ENCODE measurements around the gene TRMT2A. TPM values are rescaled to one million over a fixed set of nuclear protein-coding genes. Genes with fewer than 3 reads are reported as not detected.

The TRMT2A gene
- total RNA-seq, 5 donors from 2014 or later (not counting 1 experiment from before 2014, with no cell fraction given) = 87.6 to 136 (median 123) TPM

DNA sequence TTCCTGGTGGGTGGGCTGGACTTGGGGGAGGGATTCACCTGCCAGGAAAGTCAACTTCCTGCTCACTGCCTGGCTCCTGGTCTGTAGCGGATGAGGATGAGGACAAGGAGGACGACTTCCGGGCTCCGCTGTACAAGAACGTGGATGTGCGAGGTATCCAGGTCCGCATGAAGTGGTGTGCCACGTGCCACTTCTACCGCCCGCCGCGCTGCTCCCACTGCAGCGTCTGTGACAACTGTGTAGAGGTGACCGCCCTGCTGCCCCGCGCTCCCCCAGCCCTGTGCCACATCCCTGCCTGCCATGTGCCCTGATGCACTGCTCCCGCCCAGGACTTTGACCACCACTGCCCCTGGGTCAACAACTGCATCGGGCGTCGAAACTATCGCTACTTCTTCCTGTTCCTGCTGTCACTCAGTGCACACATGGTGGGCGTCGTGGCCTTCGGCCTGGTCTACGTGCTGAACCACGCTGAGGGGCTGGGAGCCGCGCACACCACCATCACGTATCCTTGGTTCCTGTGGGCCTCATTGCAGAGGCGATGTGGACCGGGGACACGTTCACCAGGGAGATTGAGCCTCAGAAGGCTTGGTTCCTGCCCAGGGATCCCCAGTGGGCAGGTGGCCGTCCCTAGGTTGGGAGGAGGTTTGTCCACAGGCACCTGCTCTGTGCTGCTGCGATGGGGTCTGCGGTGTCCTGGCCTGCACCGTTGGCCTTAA lies 22.5 kb upstream of the TRMT2A start:
- WGBS (ENCODE audit: insufficient coverage) = 95% methylated on average over 31 of the region's 36 CpGs
- Histone ChIP-seq H3K9me3 (no peaks in the 10 kb centered on the region), H3K36me3 (ENCODE audit: control insufficient read depth in 2 of 2, extremely low read depth in 1 of 2, insufficient read depth in 1 of 2, low read length in 1 of 2) (peaks cover 8 to 13% of the 10 kb centered on the region in 2 donors), H3K4me1 (ENCODE audit: control insufficient read depth in 1 of 2, extremely low read depth in 1 of 2, insufficient read depth in 2 of 2, low read length in 2 of 2) (peaks cover 0 to 34% of the 10 kb centered on the region in 2 experiments), H3K4me3 (ENCODE audit: control insufficient read depth in 1 of 2, extremely low read depth in 1 of 2, low read length in 1 of 2) (no peak overlapping the region), H3K27me3 (replicated peaks in 1 of 2; ENCODE audit: control insufficient read depth in 2 of 2, extremely low read depth in 1 of 2, insufficient read depth in 2 of 2, low read length in 1 of 2) (no peaks in the 10 kb centered on the region), H3K27ac (ENCODE audit: low read length) (no peak overlapping the region)
- CTCF ChIA-PET = no interaction called here
- H3K4me1 Mint-ChIP-seq = peaks cover 8 to 26% (median 20%) of the 10 kb centered on the region in 3 donors
- peaks cover 2% of the 10 kb centered on the region for H3K36me3 Mint-ChIP-seq
- no peaks in the 10 kb centered on the region for H3K27me3 Mint-ChIP-seq
- DNase-seq = no peak
- no peak overlapping the region for H3K4me3 Mint-ChIP-seq
- POLR2A ChIA-PET = no interaction called here
- ATAC-seq (replicated peaks in 1 of 4) = no peak
- H3K27ac Mint-ChIP-seq = no peak overlapping the region
- H3K9me3 Mint-ChIP-seq = no peaks in the 10 kb centered on the region

DNA sequence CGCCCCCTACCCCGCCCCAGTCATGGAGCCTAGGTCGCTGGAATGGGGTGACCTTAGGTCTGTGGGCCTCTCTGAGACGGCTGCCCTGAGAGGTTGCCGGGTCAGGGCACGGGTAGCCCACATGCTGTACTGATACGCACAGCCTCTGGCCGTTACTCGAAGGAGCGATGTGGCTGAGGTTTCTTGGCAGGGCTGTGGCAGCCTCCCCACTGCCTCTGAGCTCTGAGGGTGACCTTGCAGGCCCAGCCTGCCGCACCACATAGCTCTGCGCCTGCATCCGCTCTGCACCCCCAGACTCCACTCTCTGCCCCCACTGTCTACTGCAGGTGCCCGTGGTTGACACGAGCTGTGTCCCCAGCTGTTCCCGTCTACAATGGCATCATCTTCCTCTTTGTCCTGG lies 21.8 kb upstream of the TRMT2A start:
- POLR2A ChIA-PET = no interaction called here

DNA sequence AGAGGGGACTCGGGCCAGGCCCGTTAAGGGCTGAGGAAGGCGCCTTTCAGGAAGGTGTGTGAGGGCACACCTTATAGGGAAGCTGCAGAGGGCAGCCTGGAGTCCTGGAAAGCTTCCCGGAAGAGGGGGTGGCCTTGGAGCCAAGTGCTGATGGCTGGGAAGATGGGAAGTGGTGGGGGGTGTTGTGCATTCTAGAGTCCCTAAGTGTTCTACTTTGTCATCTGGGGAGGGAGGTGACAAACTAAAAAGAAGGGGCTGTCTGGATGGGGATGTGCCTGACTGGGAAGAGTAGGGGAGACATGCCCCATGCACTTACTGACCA lies 21.4 kb upstream of the TRMT2A start:
- ATAC-seq (replicated peaks in 1 of 4) (no peak), DNase-seq (no peak)
- Mint-ChIP-seq H3K27me3 (no peaks in the 10 kb centered on the region), H3K27ac (no peak overlapping the region), H3K36me3 (no peaks in the 10 kb centered on the region), H3K9me3 (no peaks in the 10 kb centered on the region), H3K4me3 (no peak overlapping the region), H3K4me1 (peaks cover 20 to 37% (median 31%) of the 10 kb centered on the region in 3 donors)
- POLR2A ChIA-PET = no interaction called here
- Histone ChIP-seq H3K27ac (ENCODE audit: low read length) (no peak overlapping the region), H3K27me3 (replicated peaks in 1 of 2; ENCODE audit: control insufficient read depth in 2 of 2, extremely low read depth in 1 of 2, insufficient read depth in 2 of 2, low read length in 1 of 2) (no peaks in the 10 kb centered on the region), H3K4me1 (ENCODE audit: control insufficient read depth in 1 of 2, extremely low read depth in 1 of 2, insufficient read depth in 2 of 2, low read length in 2 of 2) (peaks cover 2 to 45% of the 10 kb centered on the region in 2 experiments), H3K9me3 (no peaks in the 10 kb centered on the region), H3K4me3 (ENCODE audit: control insufficient read depth in 1 of 2, extremely low read depth in 1 of 2, low read length in 1 of 2) (no peak overlapping the region), H3K36me3 (ENCODE audit: control insufficient read depth in 2 of 2, extremely low read depth in 1 of 2, insufficient read depth in 1 of 2, low read length in 1 of 2) (peaks cover 8 to 12% of the 10 kb centered on the region in 2 donors)
- CTCF ChIA-PET = no interaction called here
- WGBS (ENCODE audit: insufficient coverage) = 87% methylated on average over 4 of the region's 4 CpGs

More for the DNA sequence above, 21.8 kb upstream of the TRMT2A start:
- Mint-ChIP-seq H3K27ac (no peak overlapping the region), H3K9me3 (no peaks in the 10 kb centered on the region), H3K36me3 (peaks cover 1% of the 10 kb centered on the region), H3K4me1 (peaks cover 15 to 32% (median 26%) of the 10 kb centered on the region in 3 donors), H3K4me3 (no peak overlapping the region), H3K27me3 (no peaks in the 10 kb centered on the region)
- H3K4me3 ChIP-seq (ENCODE audit: control insufficient read depth in 1 of 2, extremely low read depth in 1 of 2, low read length in 1 of 2) = no peak overlapping the region
- WGBS (ENCODE audit: insufficient coverage) = 88% methylated on average over 13 of the region's 16 CpGs
- no peaks in the 10 kb centered on the region for H3K27me3 ChIP-seq (replicated peaks in 1 of 2; ENCODE audit: control insufficient read depth in 2 of 2, extremely low read depth in 1 of 2, insufficient read depth in 2 of 2, low read length in 1 of 2)
- peaks cover 8 to 12% of the 10 kb centered on the region in 2 donors for H3K36me3 ChIP-seq (ENCODE audit: control insufficient read depth in 2 of 2, extremely low read depth in 1 of 2, insufficient read depth in 1 of 2, low read length in 1 of 2)
- peaks cover under 1 to 41% of the 10 kb centered on the region in 2 experiments for H3K4me1 ChIP-seq (ENCODE audit: control insufficient read depth in 1 of 2, extremely low read depth in 1 of 2, insufficient read depth in 2 of 2, low read length in 2 of 2)
- DNase-seq (no peak), ATAC-seq (replicated peaks in 1 of 4) (no peak)
- H3K9me3 ChIP-seq = no peaks in the 10 kb centered on the region
- CTCF ChIA-PET = no interaction called here
- no peak overlapping the region for H3K27ac ChIP-seq (ENCODE audit: low read length)

DNA sequence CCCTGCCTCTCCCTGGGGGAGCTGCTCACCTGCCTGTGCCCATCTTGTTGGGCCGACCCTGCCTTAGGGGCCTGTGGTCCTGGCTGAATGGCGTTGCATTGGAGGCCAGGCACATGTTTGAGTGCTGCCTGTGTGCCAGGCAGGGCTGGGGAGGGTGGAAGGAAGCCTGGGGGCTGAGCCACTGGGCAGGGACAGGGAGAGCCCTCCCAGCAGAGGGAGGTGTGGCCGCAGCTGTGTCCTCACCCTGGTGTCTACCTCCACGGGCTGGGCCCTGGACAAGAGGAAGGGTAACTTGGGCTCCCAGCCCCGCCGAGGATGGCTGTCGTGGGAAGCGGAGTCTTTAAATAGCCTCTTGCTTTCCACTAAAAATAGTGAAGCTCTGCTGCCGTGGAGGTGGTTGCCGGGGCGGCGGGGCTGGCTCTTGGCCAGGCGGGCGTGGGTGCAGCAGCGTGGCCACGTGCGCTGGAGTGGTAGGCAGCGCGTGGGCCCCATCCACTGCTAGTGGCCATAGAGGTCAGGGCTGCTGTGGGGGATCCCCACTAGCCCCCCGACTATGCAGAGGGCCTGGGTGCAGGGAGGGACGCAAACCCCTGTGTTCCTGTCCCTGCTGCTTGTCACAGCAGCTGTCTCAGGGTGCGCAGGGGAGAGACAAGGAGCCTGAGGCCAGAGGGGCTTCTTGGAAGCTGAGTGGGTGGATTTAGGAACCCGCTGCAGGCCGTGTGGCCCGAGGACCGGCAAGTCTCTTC lies 20.8 kb upstream of the TRMT2A start:
- H3K4me3 Mint-ChIP-seq = no peak overlapping the region
- H3K27me3 Mint-ChIP-seq = no peaks in the 10 kb centered on the region
- DNase-seq = no peak
- H3K27ac ChIP-seq (ENCODE audit: low read length) = no peak overlapping the region
- H3K27ac Mint-ChIP-seq = peak overlapping the region in 1 of 2 donors; percentile 16
- H3K27me3 ChIP-seq (replicated peaks in 1 of 2; ENCODE audit: control insufficient read depth in 2 of 2, extremely low read depth in 1 of 2, insufficient read depth in 2 of 2, low read length in 1 of 2) = no peaks in the 10 kb centered on the region
- 66% methylated on average over 19 of the region's 26 CpGs for WGBS (ENCODE audit: insufficient coverage)
- peaks cover 25 to 42% (median 36%) of the 10 kb centered on the region in 3 donors for H3K4me1 Mint-ChIP-seq
- CTCF ChIA-PET = no interaction called here
- POLR2A ChIA-PET = no interaction called here
- H3K9me3 ChIP-seq = no peaks in the 10 kb centered on the region
- no peaks in the 10 kb centered on the region for H3K9me3 Mint-ChIP-seq
- no peaks in the 10 kb centered on the region for H3K36me3 Mint-ChIP-seq
- ATAC-seq (replicated peaks in 1 of 4) = no peak
- no peak overlapping the region for H3K4me3 ChIP-seq (ENCODE audit: control insufficient read depth in 1 of 2, extremely low read depth in 1 of 2, low read length in 1 of 2)
- peaks cover 8 to 12% of the 10 kb centered on the region in 2 donors for H3K36me3 ChIP-seq (ENCODE audit: control insufficient read depth in 2 of 2, extremely low read depth in 1 of 2, insufficient read depth in 1 of 2, low read length in 1 of 2)
- H3K4me1 ChIP-seq (ENCODE audit: control insufficient read depth in 1 of 2, extremely low read depth in 1 of 2, insufficient read depth in 2 of 2, low read length in 2 of 2) = peaks cover 2 to 50% of the 10 kb centered on the region in 2 experiments

DNA sequence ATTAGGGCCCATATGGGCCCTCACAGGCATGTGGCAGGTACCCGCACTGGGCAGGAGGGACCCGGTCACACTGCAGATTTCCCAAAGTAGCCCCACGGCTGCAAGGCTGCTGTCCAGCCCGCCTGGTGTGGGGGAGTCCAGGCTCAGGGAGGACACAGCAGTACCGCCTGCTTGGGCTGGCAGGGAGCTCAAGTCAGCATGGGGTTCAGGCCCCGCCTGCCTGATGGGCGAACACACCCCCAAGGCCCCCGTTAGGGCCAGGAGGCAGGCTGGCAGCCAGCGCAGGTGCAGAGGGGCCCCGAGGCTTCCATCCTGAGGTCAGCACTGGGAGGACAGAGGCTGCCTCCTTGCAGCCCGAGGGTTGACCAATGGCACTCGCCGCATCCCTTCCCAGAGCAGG lies 20.1 kb upstream of the TRMT2A start:
- no peak for ATAC-seq (replicated peaks in 1 of 4)
- Mint-ChIP-seq H3K4me3 (no peak overlapping the region), H3K27me3 (no peaks in the 10 kb centered on the region), H3K36me3 (no peaks in the 10 kb centered on the region), H3K9me3 (no peaks in the 10 kb centered on the region), H3K27ac (no peak overlapping the region), H3K4me1 (peaks cover 30 to 46% (median 41%) of the 10 kb centered on the region in 3 donors)
- no peak for DNase-seq
- no peaks in the 10 kb centered on the region for H3K9me3 ChIP-seq
- peaks cover 6 to 12% of the 10 kb centered on the region in 2 donors for H3K36me3 ChIP-seq (ENCODE audit: control insufficient read depth in 2 of 2, extremely low read depth in 1 of 2, insufficient read depth in 1 of 2, low read length in 1 of 2)
- CTCF ChIA-PET = no interaction called here
- peaks cover 4 to 57% of the 10 kb centered on the region in 2 experiments for H3K4me1 ChIP-seq (ENCODE audit: control insufficient read depth in 1 of 2, extremely low read depth in 1 of 2, insufficient read depth in 2 of 2, low read length in 2 of 2)
- POLR2A ChIA-PET = no interaction called here
- no peak overlapping the region for H3K4me3 ChIP-seq (ENCODE audit: control insufficient read depth in 1 of 2, extremely low read depth in 1 of 2, low read length in 1 of 2)
- H3K27me3 ChIP-seq (replicated peaks in 1 of 2; ENCODE audit: control insufficient read depth in 2 of 2, extremely low read depth in 1 of 2, insufficient read depth in 2 of 2, low read length in 1 of 2) = no peaks in the 10 kb centered on the region
- H3K27ac ChIP-seq (ENCODE audit: low read length) = no peak overlapping the region
- 91% methylated on average over 13 of the region's 13 CpGs for WGBS (ENCODE audit: insufficient coverage)

DNA sequence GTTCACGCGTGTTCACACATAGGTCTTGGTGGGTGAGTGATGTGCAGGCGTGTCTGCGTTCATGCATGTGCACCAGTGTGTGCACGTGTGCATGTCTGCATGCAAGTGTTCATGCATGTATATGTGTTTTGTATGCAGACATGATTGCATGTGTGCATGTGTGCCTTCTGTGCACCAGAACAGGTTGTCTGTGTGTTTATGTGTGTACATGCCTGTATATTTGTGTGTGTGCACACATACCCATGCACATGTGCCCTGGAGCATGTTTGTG lies 19.5 kb upstream of the TRMT2A start:
- POLR2A ChIA-PET = no interaction called here
- Mint-ChIP-seq H3K36me3 (no peaks in the 10 kb centered on the region), H3K4me1 (peaks cover 30 to 46% (median 41%) of the 10 kb centered on the region in 3 donors), H3K27me3 (no peaks in the 10 kb centered on the region), H3K9me3 (no peaks in the 10 kb centered on the region), H3K4me3 (no peak overlapping the region), H3K27ac (no peak overlapping the region)
- Histone ChIP-seq H3K27ac (ENCODE audit: low read length) (no peak overlapping the region), H3K4me3 (ENCODE audit: control insufficient read depth in 1 of 2, extremely low read depth in 1 of 2, low read length in 1 of 2) (no peak overlapping the region), H3K9me3 (no peaks in the 10 kb centered on the region), H3K36me3 (ENCODE audit: control insufficient read depth in 2 of 2, extremely low read depth in 1 of 2, insufficient read depth in 1 of 2, low read length in 1 of 2) (peaks cover 1 to 9% of the 10 kb centered on the region in 2 donors), H3K4me1 (ENCODE audit: control insufficient read depth in 1 of 2, extremely low read depth in 1 of 2, insufficient read depth in 2 of 2, low read length in 2 of 2) (peaks cover 4 to 58% of the 10 kb centered on the region in 2 experiments), H3K27me3 (replicated peaks in 1 of 2; ENCODE audit: control insufficient read depth in 2 of 2, extremely low read depth in 1 of 2, insufficient read depth in 2 of 2, low read length in 1 of 2) (no peaks in the 10 kb centered on the region)
- WGBS (ENCODE audit: insufficient coverage) = 92% methylated on average over 5 of the region's 5 CpGs
- CTCF ChIA-PET = no interaction called here
- ATAC-seq (replicated peaks in 1 of 4) (no peak), DNase-seq (no peak)
